ENCODE data around the gene SLC2A13.
"Not testable (repeated sequence)": the region's sequence is repeated elsewhere in the genome, so short reads cannot be mapped to it uniquely, and the experiment has no call there.

SLC2A13 gene

DNA sequence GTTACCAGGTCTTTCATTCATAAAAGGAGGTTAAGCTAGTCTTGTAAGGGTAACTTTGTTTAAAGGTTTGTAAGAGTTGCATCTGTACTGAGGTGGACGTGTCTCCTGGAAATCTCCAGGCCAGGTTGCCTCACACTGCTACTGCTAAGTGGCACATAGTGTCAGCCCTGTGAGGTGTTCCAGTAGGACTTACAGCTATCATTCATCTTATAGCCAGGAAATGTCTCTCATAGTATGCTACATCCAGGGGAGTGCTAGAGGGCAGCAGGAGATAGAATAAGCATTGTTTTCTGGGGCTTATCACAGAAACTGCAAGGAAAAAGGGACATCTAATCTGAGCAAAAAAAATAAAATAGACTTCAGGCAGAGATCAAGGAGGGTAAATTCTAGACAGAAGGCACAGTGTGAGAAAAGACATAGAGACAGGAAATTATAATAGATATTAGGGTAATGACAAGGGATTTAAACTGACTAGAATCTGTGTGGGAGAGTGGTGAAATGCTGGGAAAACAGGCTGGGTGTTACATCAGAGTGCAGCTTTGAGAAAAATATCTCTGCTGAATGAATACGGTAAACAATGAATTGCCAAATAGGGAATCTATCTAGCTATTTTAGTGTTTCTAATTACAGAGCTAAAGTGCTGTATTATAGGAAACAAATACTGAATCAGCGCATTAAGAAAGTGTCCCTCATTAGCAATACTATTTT, 281.2 kb downstream of the SLC2A13 start:
- Histone ChIP-seq H3K36me3 (ENCODE audit: control insufficient read depth, insufficient read depth, low read length) (no peaks in the 10 kb centered on the region), H3K9me3 (ENCODE audit: control insufficient read depth, insufficient read depth, low read length) (no peaks in the 10 kb centered on the region), H3K4me1 (ENCODE audit: control insufficient read depth, insufficient read depth, low read length) (no peaks in the 10 kb centered on the region), H3K27ac (ENCODE audit: low read length) (no peak overlapping the region), H3K27me3 (ENCODE audit: control insufficient read depth, insufficient read depth, low read length) (no peaks in the 10 kb centered on the region), H3K4me3 (ENCODE audit: low read length) (no peak overlapping the region)
- no CpG with 5 or more reads among the region's 3 CpGs for WGBS (ENCODE audit: insufficient coverage, insufficient read length)
- no peak for DNase-seq (ENCODE audit: low read depth, low spot score)

DNA sequence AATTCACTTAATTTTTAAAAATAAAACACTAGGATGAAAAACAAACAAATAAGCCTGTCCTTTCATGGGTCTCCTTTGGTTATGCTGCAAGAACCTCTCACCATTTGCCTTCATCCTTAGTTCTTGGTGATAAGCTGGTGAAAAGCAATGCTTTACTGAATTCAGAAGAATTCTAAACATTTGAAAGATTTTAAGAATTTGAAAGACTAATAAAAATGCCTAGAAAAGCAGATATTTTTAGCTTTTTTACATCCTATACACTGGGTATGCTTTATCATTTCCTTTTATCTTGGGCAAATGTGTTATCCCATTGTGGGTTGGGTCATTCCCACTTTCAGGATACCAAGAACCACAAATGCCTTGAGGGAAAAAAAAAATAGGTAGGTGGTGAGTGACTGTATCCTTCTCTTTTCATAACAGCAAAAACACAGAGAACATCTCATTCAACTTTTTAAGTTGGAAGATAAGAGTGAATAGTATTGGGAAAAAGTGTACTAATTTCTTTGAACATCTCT, 289.2 kb downstream of the SLC2A13 start:
- DNase-seq (ENCODE audit: low read depth, low spot score) = no peak
- H3K27ac ChIP-seq (ENCODE audit: low read length) = no peak overlapping the region
- H3K4me3 ChIP-seq (ENCODE audit: low read length) = no peak overlapping the region
- no peaks in the 10 kb centered on the region for H3K9me3 ChIP-seq (ENCODE audit: control insufficient read depth, insufficient read depth, low read length)
- no peaks in the 10 kb centered on the region for H3K4me1 ChIP-seq (ENCODE audit: control insufficient read depth, insufficient read depth, low read length)
- no peaks in the 10 kb centered on the region for H3K27me3 ChIP-seq (ENCODE audit: control insufficient read depth, insufficient read depth, low read length)
- no peaks in the 10 kb centered on the region for H3K36me3 ChIP-seq (ENCODE audit: control insufficient read depth, insufficient read depth, low read length)

DNA sequence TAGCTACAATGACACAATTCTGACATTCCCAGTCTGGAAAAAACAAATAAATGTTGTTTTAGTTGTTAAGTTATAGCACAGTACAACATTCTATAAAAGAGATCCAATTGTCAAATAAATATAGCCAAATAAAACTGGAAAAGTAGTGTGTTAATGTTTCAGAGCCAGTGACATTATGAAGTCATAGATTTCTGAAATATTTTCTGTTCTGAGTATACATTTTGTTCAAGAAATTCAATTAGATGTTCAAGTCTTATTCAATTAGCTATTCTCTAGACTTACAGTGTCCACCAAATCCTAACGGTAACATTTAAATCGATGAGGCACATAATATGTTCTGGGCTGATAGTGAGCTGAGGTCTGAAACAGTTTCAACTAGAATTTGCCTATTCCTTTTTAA, 290.1 kb downstream of the SLC2A13 start:
- H3K4me1 ChIP-seq (ENCODE audit: control insufficient read depth, insufficient read depth, low read length) = no peaks in the 10 kb centered on the region
- no CpG with 5 or more reads among the region's 2 CpGs for WGBS (ENCODE audit: insufficient coverage, insufficient read length)
- no peak overlapping the region for H3K27ac ChIP-seq (ENCODE audit: low read length)
- H3K36me3 ChIP-seq (ENCODE audit: control insufficient read depth, insufficient read depth, low read length) = no peaks in the 10 kb centered on the region
- DNase-seq (ENCODE audit: low read depth, low spot score) = no peak
- H3K4me3 ChIP-seq (ENCODE audit: low read length) = no peak overlapping the region
- H3K9me3 ChIP-seq (ENCODE audit: control insufficient read depth, insufficient read depth, low read length) = no peaks in the 10 kb centered on the region
- H3K27me3 ChIP-seq (ENCODE audit: control insufficient read depth, insufficient read depth, low read length) = no peaks in the 10 kb centered on the region

DNA sequence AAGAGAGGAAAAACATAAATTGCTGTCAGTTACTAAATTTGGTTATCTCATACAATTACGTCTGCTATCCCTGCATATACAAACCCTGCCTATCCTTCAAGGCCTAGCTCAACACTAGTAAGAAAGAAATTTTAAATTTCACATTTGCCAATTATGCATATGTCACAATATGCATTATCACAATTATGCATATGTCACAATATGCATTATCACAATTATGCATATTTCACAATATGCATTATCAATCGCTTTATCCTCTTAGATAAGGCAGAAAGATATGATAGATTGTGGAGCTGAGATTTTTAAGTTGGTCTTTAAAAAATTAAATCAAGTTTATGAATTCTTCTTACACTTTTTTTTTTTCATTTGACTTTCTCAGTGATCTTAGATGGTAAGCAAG, 291.3 kb downstream of the SLC2A13 start:
- DNase-seq (ENCODE audit: low read depth, low spot score) = no peak
- H3K9me3 ChIP-seq (ENCODE audit: control insufficient read depth, insufficient read depth, low read length) = no peaks in the 10 kb centered on the region
- no CpG with 5 or more reads among the region's 2 CpGs for WGBS (ENCODE audit: insufficient coverage, insufficient read length)
- H3K27me3 ChIP-seq (ENCODE audit: control insufficient read depth, insufficient read depth, low read length) = no peaks in the 10 kb centered on the region
- H3K27ac ChIP-seq (ENCODE audit: low read length) = no peak overlapping the region
- no peaks in the 10 kb centered on the region for H3K4me1 ChIP-seq (ENCODE audit: control insufficient read depth, insufficient read depth, low read length)
- H3K4me3 ChIP-seq (ENCODE audit: low read length) = no peak overlapping the region
- no peaks in the 10 kb centered on the region for H3K36me3 ChIP-seq (ENCODE audit: control insufficient read depth, insufficient read depth, low read length)

DNA sequence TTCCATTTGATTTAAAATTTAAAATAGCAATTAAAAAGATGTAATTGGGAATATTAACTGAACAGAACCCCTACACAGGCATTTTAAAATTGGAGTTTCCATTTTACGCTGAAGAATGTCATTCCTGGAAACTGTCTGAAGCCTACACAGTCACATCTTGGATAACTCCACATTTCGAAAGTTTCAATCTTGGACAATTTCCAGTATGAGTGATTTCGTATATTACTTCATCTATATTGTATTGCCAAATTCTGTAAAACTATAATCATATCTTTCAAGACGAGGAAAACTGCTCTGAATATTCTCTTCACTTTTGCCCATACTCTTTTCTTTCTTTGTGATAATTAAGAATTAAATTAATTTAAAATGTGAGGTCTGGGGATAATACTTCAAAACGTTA, 292.1 kb downstream of the SLC2A13 start:
- no peaks in the 10 kb centered on the region for H3K4me1 ChIP-seq (ENCODE audit: control insufficient read depth, insufficient read depth, low read length)
- no peak overlapping the region for H3K27ac ChIP-seq (ENCODE audit: low read length)
- no peaks in the 10 kb centered on the region for H3K27me3 ChIP-seq (ENCODE audit: control insufficient read depth, insufficient read depth, low read length)
- no peaks in the 10 kb centered on the region for H3K9me3 ChIP-seq (ENCODE audit: control insufficient read depth, insufficient read depth, low read length)
- no peak for DNase-seq (ENCODE audit: low read depth, low spot score)
- H3K36me3 ChIP-seq (ENCODE audit: control insufficient read depth, insufficient read depth, low read length) = no peaks in the 10 kb centered on the region
- H3K4me3 ChIP-seq (ENCODE audit: low read length) = no peak overlapping the region
- WGBS (ENCODE audit: insufficient coverage, insufficient read length) = no CpG with 5 or more reads among the region's 5 CpGs

DNA sequence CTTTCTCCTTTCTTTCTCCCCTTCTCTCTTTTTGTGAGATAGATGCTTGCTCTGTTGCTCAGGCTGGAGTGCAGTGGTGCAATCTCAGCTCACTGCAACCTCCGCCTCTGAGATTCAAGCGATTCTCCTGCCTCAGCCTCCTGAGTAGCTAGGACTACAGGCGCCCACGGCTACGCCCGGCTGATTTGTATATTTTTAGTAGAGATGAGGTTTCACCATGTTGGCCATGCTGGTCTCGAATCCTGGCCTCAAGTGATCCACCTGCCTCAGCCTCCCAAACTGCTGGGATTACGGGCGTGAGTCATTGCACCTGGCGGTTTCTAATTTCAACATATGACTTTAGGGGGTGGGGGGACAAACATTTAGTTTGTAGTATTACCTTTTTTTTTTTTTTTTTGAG, 293.4 kb downstream of the SLC2A13 start:
- not testable (repeated sequence) for H3K9me3 ChIP-seq (ENCODE audit: control insufficient read depth, insufficient read depth, low read length); H3K36me3 ChIP-seq (ENCODE audit: control insufficient read depth, insufficient read depth, low read length); H3K27ac ChIP-seq (ENCODE audit: low read length); H3K27me3 ChIP-seq (ENCODE audit: control insufficient read depth, insufficient read depth, low read length); H3K4me3 ChIP-seq (ENCODE audit: low read length); DNase-seq (ENCODE audit: low read depth, low spot score); H3K4me1 ChIP-seq (ENCODE audit: control insufficient read depth, insufficient read depth, low read length)
- no CpG with 5 or more reads among the region's 10 CpGs for WGBS (ENCODE audit: insufficient coverage, insufficient read length)

DNA sequence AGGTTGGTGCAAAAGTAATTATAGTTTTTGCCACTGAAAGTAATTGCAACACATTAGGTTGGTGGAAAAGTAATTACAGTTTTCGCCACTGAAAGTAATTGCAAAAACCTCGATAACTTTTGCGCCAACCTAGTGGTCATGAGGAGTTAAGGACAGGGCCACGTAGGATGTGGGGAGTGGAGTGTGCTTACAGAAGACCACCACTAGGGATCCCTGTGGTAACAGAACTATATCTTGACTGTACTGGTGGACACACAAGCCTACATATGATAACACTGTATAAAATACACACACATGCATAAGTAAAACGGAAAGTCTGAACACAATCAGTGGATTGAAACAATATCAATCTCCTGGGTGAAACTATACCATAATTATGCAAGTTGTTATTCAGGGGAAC, 298.8 kb downstream of the SLC2A13 start:
- Histone ChIP-seq H3K9me3 (ENCODE audit: control insufficient read depth, insufficient read depth, low read length) (no peaks in the 10 kb centered on the region), H3K27ac (ENCODE audit: low read length) (no peak overlapping the region), H3K4me3 (ENCODE audit: low read length) (no peak overlapping the region), H3K4me1 (ENCODE audit: control insufficient read depth, insufficient read depth, low read length) (no peaks in the 10 kb centered on the region), H3K36me3 (ENCODE audit: control insufficient read depth, insufficient read depth, low read length) (no peaks in the 10 kb centered on the region), H3K27me3 (ENCODE audit: control insufficient read depth, insufficient read depth, low read length) (no peaks in the 10 kb centered on the region)
- no CpG with 5 or more reads among the region's 5 CpGs for WGBS (ENCODE audit: insufficient coverage, insufficient read length)
- DNase-seq (ENCODE audit: low read depth, low spot score) = peak; percentile 22

DNA sequence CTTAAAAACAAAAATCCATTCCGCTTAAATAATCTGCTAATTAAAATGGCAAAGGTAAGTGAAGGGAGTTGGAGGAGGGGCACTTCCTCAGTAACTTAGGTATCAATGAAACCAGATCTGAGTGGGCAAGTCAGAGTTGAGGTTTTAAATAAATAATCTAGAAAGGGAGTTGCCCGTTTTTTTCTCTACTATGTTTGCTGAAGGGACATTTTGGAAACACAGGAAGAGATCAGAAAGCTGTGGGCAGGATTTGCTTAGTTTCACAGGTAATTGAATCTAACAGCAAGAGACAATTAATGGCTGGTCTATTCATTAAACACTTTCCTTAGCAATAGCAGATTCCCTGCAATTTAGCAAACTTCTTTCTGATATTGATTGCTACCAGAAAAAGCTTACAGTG, 300.2 kb downstream of the SLC2A13 start:
- Histone ChIP-seq H3K4me3 (ENCODE audit: low read length) (no peak overlapping the region), H3K27me3 (ENCODE audit: control insufficient read depth, insufficient read depth, low read length) (no peaks in the 10 kb centered on the region), H3K9me3 (ENCODE audit: control insufficient read depth, insufficient read depth, low read length) (no peaks in the 10 kb centered on the region), H3K4me1 (ENCODE audit: control insufficient read depth, insufficient read depth, low read length) (no peaks in the 10 kb centered on the region), H3K27ac (ENCODE audit: low read length) (no peak overlapping the region), H3K36me3 (ENCODE audit: control insufficient read depth, insufficient read depth, low read length) (no peaks in the 10 kb centered on the region)
- DNase-seq (ENCODE audit: low read depth, low spot score) = no peak
- no CpG with 5 or more reads among the region's 2 CpGs for WGBS (ENCODE audit: insufficient coverage, insufficient read length)

DNA sequence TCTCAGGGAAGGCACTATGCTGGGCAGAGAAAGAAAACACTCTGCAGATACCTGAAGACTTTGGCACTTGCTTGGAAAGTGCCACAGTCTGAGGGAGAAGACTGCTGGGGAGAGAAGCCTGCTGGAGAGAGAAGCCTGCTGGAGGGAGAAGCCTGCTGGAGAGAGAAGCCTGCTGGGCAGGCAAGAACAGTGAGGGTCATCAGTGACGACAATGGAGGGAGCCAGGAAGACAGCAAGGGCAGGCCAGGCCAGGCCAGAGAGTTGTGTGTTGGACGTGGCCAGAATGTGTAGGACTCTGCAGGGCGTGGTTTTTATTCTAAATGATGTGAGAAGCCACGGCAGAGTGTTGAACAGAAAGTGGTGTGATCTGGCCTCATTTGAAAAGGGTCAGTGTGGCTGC, 301.0 kb downstream of the SLC2A13 start:
- H3K36me3 ChIP-seq (ENCODE audit: control insufficient read depth, insufficient read depth, low read length) = no peaks in the 10 kb centered on the region
- H3K4me3 ChIP-seq (ENCODE audit: low read length) = no peak overlapping the region
- no peak for DNase-seq (ENCODE audit: low read depth, low spot score)
- no CpG with 5 or more reads among the region's 4 CpGs for WGBS (ENCODE audit: insufficient coverage, insufficient read length)
- no peaks in the 10 kb centered on the region for H3K4me1 ChIP-seq (ENCODE audit: control insufficient read depth, insufficient read depth, low read length)
- no peak overlapping the region for H3K27ac ChIP-seq (ENCODE audit: low read length)
- no peaks in the 10 kb centered on the region for H3K9me3 ChIP-seq (ENCODE audit: control insufficient read depth, insufficient read depth, low read length)
- no peaks in the 10 kb centered on the region for H3K27me3 ChIP-seq (ENCODE audit: control insufficient read depth, insufficient read depth, low read length)

DNA sequence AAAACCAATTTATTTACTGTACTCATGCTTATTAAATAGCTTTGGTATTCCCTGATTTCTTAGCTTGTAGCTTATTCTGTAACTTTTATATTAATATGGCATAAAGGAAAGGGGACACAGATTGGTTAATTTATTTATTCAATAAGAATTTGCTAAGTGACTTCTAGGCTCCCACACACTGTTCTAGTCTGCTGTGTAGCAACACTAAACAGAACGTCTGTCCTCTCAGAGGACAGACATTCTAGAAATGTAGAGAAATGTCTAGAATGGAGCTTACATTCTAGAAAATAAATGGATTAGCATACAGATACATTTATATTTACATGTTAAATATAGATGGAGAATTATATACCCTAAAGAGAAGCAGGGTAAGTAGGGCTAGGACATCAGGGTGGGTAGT, 301.4 kb downstream of the SLC2A13 start:
- no peak for DNase-seq (ENCODE audit: low read depth, low spot score)
- no CpG with 5 or more reads among the region's 1 CpG for WGBS (ENCODE audit: insufficient coverage, insufficient read length)
- H3K36me3 ChIP-seq (ENCODE audit: control insufficient read depth, insufficient read depth, low read length) = no peaks in the 10 kb centered on the region
- no peaks in the 10 kb centered on the region for H3K27me3 ChIP-seq (ENCODE audit: control insufficient read depth, insufficient read depth, low read length)
- no peaks in the 10 kb centered on the region for H3K4me1 ChIP-seq (ENCODE audit: control insufficient read depth, insufficient read depth, low read length)
- H3K27ac ChIP-seq (ENCODE audit: low read length) = no peak overlapping the region
- no peak overlapping the region for H3K4me3 ChIP-seq (ENCODE audit: low read length)
- no peaks in the 10 kb centered on the region for H3K9me3 ChIP-seq (ENCODE audit: control insufficient read depth, insufficient read depth, low read length)

DNA sequence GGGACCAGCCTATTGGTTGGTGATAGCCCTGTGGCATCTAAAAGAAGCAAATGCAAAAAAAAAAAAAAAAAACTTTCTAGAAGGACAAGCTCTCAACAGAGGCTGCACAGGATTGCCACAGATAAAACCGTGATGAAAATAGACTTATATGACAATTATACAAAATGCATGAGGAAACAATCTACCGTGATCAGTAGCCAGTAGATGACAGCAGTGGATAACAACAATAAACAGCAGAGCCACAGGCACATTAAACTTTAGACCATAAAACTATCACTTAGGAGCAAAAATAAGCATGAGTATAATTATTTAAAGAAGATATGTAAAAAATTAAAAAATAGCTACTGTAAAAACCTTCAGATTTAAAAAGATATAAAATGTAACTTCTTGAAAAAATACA, 302.7 kb downstream of the SLC2A13 start:
- Histone ChIP-seq H3K9me3 (ENCODE audit: control insufficient read depth, insufficient read depth, low read length) (no peaks in the 10 kb centered on the region), H3K27me3 (ENCODE audit: control insufficient read depth, insufficient read depth, low read length) (no peaks in the 10 kb centered on the region), H3K27ac (ENCODE audit: low read length) (no peak overlapping the region), H3K4me1 (ENCODE audit: control insufficient read depth, insufficient read depth, low read length) (no peaks in the 10 kb centered on the region), H3K36me3 (ENCODE audit: control insufficient read depth, insufficient read depth, low read length) (no peaks in the 10 kb centered on the region), H3K4me3 (ENCODE audit: low read length) (no peak overlapping the region)
- DNase-seq (ENCODE audit: low read depth, low spot score) = no peak
- WGBS (ENCODE audit: insufficient coverage, insufficient read length) = no CpG with 5 or more reads among the region's 2 CpGs

Data from iPS DF 6.9 (cell line).